HG03520 (cell line): ENCODE data around the gene SYNGR1.
"Not testable (repeated sequence)": the region's sequence is repeated elsewhere in the genome, so short reads cannot be mapped to it uniquely, and the experiment has no call there.

Source experiments
- ATAC-seq: cut with Tn5 transposase; IDR thresholded peaks from one replicate; pipeline ENCODE4 v1.9.1; 2021; ENCODE audit warnings: mild to moderate bottlenecking, moderate library complexity; ENCODE audit not compliant: unreplicated experiment

SYNGR1 gene

GRCh38 chr22:39350757-39351688, 1.2 kb downstream of the SYNGR1 start:
- ATAC-seq, result no peak

GRCh38 chr22:39351689-39352214, 2.0 kb downstream of the SYNGR1 start:
- no peak for ATAC-seq

DNA sequence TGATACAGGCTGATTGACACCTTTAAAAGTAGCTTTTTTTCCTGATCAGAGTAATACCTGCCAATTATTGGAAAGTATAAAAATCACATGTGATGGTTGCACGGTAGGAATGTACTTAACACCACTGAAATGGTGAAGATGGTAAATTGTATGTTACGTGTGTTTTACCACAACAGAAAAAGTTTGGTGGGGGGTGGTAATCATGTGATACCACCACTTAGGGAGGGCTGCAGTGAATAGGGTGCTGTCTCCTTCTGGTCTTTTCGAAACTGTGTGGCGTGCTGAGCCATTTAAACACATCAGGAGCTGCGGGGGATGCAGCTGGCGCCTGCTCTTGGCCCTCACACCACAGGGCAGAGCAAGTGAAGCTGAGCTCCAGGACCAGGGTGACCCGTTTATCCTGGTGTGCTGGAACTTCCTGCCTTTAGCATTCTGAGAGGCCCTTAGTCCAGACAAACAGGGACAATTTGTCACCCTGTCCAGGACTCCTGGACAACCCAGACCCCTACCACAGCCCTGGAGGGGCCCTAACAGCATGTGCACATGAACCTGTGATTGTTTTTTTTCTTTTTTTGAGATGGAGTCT, 2.6 kb downstream of the SYNGR1 start:
- no peak for ATAC-seq

DNA sequence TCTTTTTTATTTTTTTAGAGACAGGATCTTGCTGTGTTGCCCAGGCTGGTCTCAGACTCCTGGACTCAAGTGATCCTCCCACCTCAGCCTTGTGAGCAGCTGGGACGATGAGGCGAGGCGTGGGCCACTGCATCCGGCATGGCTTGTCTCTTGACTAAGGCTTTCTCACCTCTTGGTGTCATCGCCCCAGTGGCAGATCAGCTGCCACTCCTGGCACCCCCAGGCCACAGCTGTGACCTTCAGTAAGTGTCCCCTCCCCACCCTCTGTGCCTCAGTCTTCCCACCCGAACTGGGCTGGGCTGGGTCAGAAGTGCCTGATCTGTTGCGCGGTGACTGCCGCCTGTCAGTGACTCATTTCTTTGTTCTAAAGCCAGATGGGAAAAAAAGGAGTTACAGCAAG, 3.6 kb downstream of the SYNGR1 start:
- no peak for ATAC-seq

DNA sequence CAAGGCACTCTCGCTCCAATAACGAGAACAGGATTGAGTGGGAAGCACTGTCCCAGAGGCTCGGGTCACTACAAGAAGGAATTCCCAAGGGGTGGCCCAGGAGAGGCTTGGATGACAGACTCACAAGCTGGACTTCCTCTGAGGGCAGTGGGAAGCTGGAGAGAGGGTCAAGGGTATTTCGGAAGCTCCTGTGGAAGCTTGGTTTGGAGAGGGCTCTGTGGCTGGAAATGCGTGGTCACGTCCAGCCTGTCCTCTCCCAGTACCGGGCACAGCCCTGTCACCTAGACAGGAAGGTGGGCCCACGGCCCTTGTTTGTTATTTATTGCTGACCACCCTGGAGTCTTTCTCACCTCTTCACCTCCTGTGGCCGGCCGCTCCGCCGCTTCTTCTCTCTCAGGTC, 5.3 kb downstream of the SYNGR1 start:
- no peak for ATAC-seq

- not testable (repeated sequence) for ATAC-seq
Measured at GRCh38 chr22:39355805-39356204, 6.0 kb downstream of the SYNGR1 start.

- no peak for ATAC-seq
Measured at GRCh38 chr22:39356464-39356863, 6.7 kb downstream of the SYNGR1 start.

DNA sequence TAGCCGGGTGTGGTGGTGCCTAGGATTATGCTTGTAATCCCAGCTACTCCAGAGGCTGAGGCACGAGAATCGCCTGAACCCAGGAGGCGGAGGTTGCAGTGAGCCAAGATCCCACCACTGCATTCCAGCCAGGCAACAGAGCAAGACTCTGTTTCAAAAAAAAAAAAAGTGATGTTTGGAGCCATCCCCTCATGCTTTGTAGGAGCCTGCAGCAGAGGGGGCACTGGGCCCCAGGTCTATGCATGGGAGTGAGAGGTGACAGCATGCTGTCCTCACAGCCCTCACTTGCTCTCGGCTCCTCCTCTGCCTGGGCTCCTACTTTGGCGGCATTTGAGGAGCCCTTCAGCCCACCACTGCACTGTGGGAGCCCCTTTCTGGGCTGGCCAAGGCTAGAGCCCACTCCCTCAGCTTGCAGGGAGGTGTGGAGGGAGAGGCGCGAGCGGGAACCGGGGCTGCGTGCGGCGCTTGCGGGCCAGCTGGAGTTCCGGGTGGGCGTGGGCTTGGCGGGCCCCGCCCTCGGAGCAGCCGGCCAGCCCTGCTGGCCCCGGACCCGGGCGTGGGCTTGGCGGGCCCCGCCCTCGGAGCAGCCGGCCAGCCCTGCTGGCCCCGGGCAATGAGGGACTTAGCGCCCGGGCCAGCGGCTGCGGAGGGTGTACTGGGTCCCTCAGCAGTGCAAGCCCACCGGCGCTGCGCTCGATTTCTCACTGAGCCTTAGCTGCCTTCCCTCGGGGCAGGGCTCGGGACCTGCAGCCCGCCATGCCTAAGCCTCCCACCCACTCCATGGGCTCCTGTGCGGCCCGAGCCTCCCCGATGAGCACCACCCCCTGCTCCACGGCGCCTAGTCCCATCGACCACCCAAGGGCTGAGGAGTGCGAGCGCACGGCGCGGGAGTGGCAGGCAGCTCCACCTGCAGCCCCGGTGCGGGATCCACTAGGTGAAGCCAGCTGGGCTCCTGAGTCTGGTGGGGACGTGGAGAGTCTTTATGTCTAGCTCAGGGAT, 7.6 kb downstream of the SYNGR1 start:
- not testable (repeated sequence) for ATAC-seq

GRCh38 chr22:39358197-39358596, 8.4 kb downstream of the SYNGR1 start:
- not testable (repeated sequence) for ATAC-seq

- ATAC-seq, result no peak
Measured at GRCh38 chr22:39359659-39360195, 9.9 kb downstream of the SYNGR1 start.

GRCh38 chr22:39360242-39360641, 10.5 kb downstream of the SYNGR1 start:
- no peak for ATAC-seq

DNA sequence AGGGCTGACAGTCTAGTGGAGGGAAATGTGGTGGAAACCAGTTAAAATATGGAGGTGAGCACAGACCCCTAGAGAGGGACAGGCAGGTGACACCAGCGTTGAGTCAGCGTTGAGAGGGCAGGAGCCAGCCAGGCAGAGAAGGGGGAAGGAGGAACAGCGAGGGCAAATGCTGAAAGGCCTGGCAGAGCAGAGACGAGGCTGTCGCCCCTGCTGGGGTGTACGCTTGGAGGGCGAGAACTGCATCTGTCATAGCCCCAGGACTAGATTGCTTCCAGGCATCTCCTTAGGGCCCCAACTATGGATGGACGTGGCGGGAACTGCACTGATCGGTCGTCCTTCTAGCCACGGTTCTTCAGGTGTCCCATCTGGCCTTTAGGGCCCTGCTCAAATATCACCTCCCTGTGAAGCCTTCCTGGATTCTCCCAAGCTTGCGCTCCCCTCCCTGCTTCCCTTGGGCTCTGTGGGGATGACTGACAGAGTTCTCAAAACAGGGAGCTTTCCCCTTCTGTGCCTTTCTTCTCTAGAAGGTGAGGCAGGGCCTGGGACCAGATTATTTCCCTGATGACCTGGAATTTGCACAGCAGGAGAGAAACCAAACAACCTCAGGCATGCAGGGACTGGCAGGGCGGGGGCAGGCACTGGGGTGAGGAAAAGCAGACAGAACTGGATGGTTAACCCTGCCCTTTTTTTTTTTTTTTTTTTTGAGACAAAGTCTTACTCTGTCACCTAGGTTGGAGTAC, 11.1 kb downstream of the SYNGR1 start:
- ATAC-seq, result no peak

GRCh38 chr22:39361496-39361895, 11.7 kb downstream of the SYNGR1 start:
- no peak for ATAC-seq

DNA sequence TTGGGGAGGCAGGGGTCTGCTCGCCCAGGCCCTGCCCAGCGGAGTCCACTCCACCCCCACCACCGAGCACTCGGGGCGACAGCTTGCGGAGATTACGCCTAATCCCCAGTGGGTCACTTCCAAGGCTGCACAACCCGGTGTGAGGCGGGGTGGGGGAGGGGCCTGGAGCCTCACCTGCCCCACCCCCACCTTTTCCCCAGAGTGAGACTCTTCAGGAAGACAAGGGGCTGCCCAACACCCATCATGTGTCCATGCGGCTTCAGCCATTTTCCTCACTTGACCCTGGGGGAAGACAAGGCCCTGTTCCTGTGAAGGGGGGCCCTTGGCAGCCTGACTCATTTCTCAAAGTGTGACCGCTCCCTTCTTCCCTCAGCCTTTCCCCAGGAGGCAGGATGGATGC, 12.5 kb downstream of the SYNGR1 start:
- no peak for ATAC-seq

- ATAC-seq, result no peak
Measured at GRCh38 chr22:39362932-39363331, 13.1 kb downstream of the SYNGR1 start.

DNA sequence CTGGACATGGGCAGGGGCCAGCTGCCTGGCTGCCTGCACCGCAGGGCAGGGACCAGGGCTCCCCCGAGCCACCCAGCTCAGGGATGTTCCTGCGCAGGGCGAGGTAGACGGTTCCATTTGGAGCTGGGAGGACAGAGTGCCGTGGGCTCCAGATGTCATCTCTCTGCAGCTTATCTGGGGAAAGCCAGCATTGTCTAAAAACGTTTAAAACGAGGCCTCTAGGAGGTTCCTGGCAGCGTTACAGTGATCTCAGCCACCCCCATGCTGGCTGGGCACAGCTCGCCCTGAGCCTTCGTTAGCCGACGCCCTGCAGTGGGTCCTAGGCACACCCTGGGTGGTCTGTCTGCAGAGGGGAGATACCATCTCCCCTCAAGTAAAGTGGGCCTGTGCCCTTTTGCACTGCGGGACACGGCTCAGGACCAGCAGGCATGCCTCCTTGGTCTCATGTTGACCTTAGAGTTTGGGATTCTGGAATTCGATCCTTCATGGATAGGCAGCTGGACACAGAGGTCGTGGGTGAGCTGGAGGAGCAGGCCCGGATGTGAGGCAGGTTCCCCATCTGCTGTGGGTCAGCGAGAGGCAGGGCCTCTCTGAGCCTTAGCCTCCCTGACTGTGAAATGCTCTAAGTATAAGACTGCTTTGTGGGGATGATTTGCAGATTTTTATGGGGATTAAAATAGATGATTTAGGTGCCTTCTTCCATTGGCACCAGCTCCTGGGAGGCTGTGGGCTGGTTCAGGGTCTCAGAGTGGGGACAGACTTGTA, 14.1 kb downstream of the SYNGR1 start:
- ATAC-seq, result no peak

DNA sequence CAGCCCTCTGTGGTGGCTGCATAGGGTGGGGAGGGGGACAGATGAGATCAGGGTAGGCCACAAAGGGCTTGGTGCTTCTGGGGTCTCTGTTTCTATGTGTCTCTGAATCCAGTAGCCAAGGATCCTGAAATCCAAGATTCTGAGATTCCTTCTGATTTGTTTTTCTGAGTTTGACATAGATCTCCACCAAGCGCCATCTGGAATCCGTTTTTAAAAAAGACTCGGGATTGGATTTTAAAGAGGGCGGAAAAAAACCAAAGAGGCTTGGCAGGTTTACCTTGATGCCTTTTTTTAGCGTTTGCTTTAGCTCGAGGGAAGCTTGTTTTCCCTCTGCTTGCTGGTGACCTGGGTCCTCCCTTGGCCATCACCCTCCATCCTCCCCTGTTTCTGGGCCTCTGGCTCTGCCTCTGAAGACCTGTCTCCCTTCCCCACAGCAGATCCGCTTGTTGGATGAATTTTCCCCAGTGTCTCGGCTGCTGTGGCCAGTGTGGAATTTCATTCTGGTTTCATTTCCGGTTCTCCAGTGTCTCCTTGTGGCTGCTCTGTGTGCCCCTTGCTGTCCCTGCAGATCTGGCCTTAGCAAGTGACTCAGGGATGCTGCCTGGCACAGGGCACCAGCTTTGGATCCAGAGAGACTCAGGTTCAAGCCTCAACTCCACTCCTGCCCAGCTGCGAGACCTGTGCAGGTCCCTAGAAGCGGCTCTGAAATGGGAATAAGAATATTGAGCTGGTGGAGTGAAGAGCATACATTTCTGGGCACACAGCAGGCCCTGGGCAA, 15.1 kb downstream of the SYNGR1 start:
- no peak for ATAC-seq

DNA sequence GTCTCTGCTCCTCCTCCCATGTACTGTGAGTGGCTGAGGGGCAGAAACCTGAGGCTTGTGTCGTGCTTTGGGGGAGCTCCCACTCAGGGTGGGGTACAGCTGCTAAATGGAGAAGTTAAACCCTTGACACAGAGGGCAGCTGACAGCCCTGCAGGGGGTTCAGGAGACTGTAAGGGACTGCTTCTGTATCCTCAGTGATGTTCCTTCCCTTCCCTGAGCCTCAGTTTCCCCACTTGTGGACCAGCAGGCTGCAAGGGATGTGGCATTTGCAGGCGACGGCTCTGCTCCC, 15.6 kb downstream of the SYNGR1 start:
- no peak for ATAC-seq

GRCh38 chr22:39367035-39367434, 17.2 kb downstream of the SYNGR1 start:
- ATAC-seq, result no peak
